Neuronal stem cell (in vitro differentiated cells): ENCODE data around the gene LRRC71.

ENCODE experiments used
- DNase-seq: peaks from one replicate; pipeline ENCODE4 v3.0.0-alpha.2; 2013; ENCODE audit warnings: low spot score
- H2AFZ ChIP-seq: one replicate; pipeline ENCODE4 v1.6.1; 2013; ENCODE audit warnings: mild to moderate bottlenecking, low read length, inconsistent platforms
- H2AK5ac ChIP-seq: 2 replicates; pipeline ENCODE4 v1.6.1; 2013; ENCODE audit warnings: low read depth, mild to moderate bottlenecking, inconsistent platforms, low read length, moderate library complexity, mixed read lengths
- H2BK120ac ChIP-seq: 2 replicates; pipeline ENCODE4 v1.6.1; 2013; ENCODE audit warnings: low read depth, mild to moderate bottlenecking, inconsistent platforms, low read length, moderate library complexity, mixed read lengths
- H2BK12ac ChIP-seq: one replicate; pipeline ENCODE4 v1.6.1; 2013; ENCODE audit warnings: low read length, inconsistent platforms
- H2BK15ac ChIP-seq: 2 replicates; pipeline ENCODE4 v1.6.1; 2013; ENCODE audit warnings: mild to moderate bottlenecking, low read length, inconsistent platforms, mixed read lengths
- H2BK5ac ChIP-seq: one replicate; pipeline ENCODE4 v1.6.1; 2013; ENCODE audit warnings: inconsistent platforms, mild to moderate bottlenecking, low read length, moderate library complexity
- H3K14ac ChIP-seq: one replicate; pipeline ENCODE4 v1.6.1; 2013; ENCODE audit warnings: low read length, inconsistent platforms
- H3K18ac ChIP-seq: 2 replicates; pipeline ENCODE4 v1.6.1; 2013; ENCODE audit warnings: low read length, inconsistent platforms
- H3K23ac ChIP-seq: 2 replicates; pipeline ENCODE4 v1.6.1; 2013; ENCODE audit warnings: low read depth, mild to moderate bottlenecking, mixed read lengths, low read length, inconsistent platforms; ENCODE audit not compliant: poor library complexity
- H3K27ac ChIP-seq: replicated peaks from 3 replicates; pipeline ENCODE4 v1.5.1; 2013; ENCODE audit warnings: low read length, inconsistent platforms
- H3K27me3 ChIP-seq, 3 experiments: 2 replicates each; pipeline ENCODE4 v1.6.1; 2013; ENCODE audit warnings: low read length in 3 of 3, mild to moderate bottlenecking in 2 of 3, inconsistent platforms in 1 of 3, low read depth in 1 of 3, mixed read lengths in 1 of 3, moderate library complexity in 1 of 3; ENCODE audit not compliant: control insufficient read depth in 3 of 3, insufficient read depth in 3 of 3
- H3K36me3 ChIP-seq, 2 donors: replicated peaks in 1 of 2; 2 replicates each; pipeline ENCODE4 v1.6.1; 2013; ENCODE audit warnings: low read length in 2 of 2; ENCODE audit not compliant: control insufficient read depth in 2 of 2, insufficient read depth in 2 of 2
- H3K4ac ChIP-seq: 2 replicates; pipeline ENCODE4 v1.6.1; 2013; ENCODE audit warnings: inconsistent platforms, mild to moderate bottlenecking, low read length, moderate library complexity
- H3K4me1 ChIP-seq, 2 donors: 1 replicate in 1 of 2; 2 replicates in 1 of 2; pipeline ENCODE4 v1.6.1; 2013; ENCODE audit warnings: low read length in 2 of 2, low read depth in 1 of 2; ENCODE audit not compliant: control insufficient read depth in 2 of 2, insufficient read depth in 1 of 2
- H3K4me2 ChIP-seq: one replicate; pipeline ENCODE4 v1.6.1; 2013; ENCODE audit warnings: mild to moderate bottlenecking, low read length, inconsistent platforms; ENCODE audit not compliant: insufficient read depth, poor library complexity, severe bottlenecking
- H3K4me3 ChIP-seq, 2 donors: 2 replicates each; pipeline ENCODE4 v1.5.1; 2013; ENCODE audit warnings: low read length in 2 of 2, mild to moderate bottlenecking in 2 of 2, inconsistent platforms in 1 of 2, moderate library complexity in 1 of 2
- H3K79me1 ChIP-seq: one replicate; pipeline ENCODE4 v1.6.1; 2013; ENCODE audit warnings: low read depth, mild to moderate bottlenecking, inconsistent platforms, low read length, moderate library complexity
- H3K9ac ChIP-seq: one replicate; pipeline ENCODE4 v1.6.1; 2013; ENCODE audit warnings: mild to moderate bottlenecking, low read depth, low read length, inconsistent platforms; ENCODE audit not compliant: poor library complexity
- H3K9me3 ChIP-seq, 2 donors: replicated peaks in 1 of 2; 2 replicates each; pipeline versions ENCODE3 to v1.6.1; 2013; ENCODE audit warnings: low read length in 2 of 2, mild to moderate bottlenecking in 2 of 2, inconsistent platforms in 1 of 2, low read depth in 1 of 2, mixed read lengths in 1 of 2, moderate library complexity in 1 of 2; ENCODE audit not compliant: control insufficient read depth in 2 of 2, insufficient read depth in 1 of 2
- H4K8ac ChIP-seq: one replicate; pipeline ENCODE4 v1.6.1; 2013; ENCODE audit warnings: low read depth, mild to moderate bottlenecking, inconsistent platforms, low read length, moderate library complexity
- H4K91ac ChIP-seq: one replicate; pipeline ENCODE4 v1.6.1; 2013; ENCODE audit warnings: low read length, low read depth, mild to moderate bottlenecking, inconsistent platforms; ENCODE audit not compliant: poor library complexity
- WGBS, 2 donors: extraction: QIAGEN DNeasy Blood & Tissue Kit; methylation state at CpG; one replicate each; pipeline ENCODE4 v1.1.7; 2013; ENCODE audit warnings: missing lambda C conversion rate in 2 of 2, mixed read lengths in 1 of 2; ENCODE audit not compliant: insufficient read length in 2 of 2, insufficient replicate concordance in 1 of 2; ENCODE audit errors: extremely low coverage in 2 of 2; 5-methylcytosine and 5-hydroxymethylcytosine counted together

LRRC71 gene

GRCh38 chr1:156899956-156900718 is 20.3 kb upstream of the LRRC71 start:
- Histone ChIP-seq H3K4ac (no peak overlapping the region), H3K14ac (no peak overlapping the region), H2BK15ac (peak overlapping the region; percentile 46), H2AK5ac (peak overlapping the region; percentile 83), H3K4me1 (peaks cover 19 to 33% of the 10 kb centered on the region in 2 donors), H2AFZ (no peak overlapping the region), H3K9me3 (no peaks in the 10 kb centered on the region), H2BK120ac (no peak overlapping the region), H4K8ac (no peak overlapping the region), H3K79me1 (no peaks in the 10 kb centered on the region), H3K27me3 (peaks cover 0 to 19% (median 0%) of the 10 kb centered on the region in 3 experiments), H3K36me3 (no peaks in the 10 kb centered on the region), H4K91ac (peak overlapping the region; percentile 58), H3K27ac (no peak overlapping the region), H2BK12ac (no peak overlapping the region), H3K18ac (peak overlapping the region; percentile 79), H3K4me2 (no peak overlapping the region), H3K9ac (no peak overlapping the region), H3K23ac (peak overlapping the region; percentile 47), H3K4me3 (no peak overlapping the region), H2BK5ac (no peak overlapping the region)
- WGBS, 2 donors, result no CpG with 5 or more reads among the region's 12 CpGs
- DNase-seq, result no peak

GRCh38 chr1:156900896-156901589 is 19.4 kb upstream of the LRRC71 start:
- Histone ChIP-seq H2AK5ac (peak overlapping the region; percentile 60), H2BK12ac (no peak overlapping the region), H3K79me1 (no peaks in the 10 kb centered on the region), H2BK15ac (peak overlapping the region; percentile 90), H3K4me2 (no peak overlapping the region), H2BK5ac (peak overlapping the region; percentile 72), H3K9me3 (no peaks in the 10 kb centered on the region), H3K4me1 (peaks cover 19 to 28% of the 10 kb centered on the region in 2 donors), H3K4ac (no peak overlapping the region), H3K36me3 (no peaks in the 10 kb centered on the region), H3K27me3 (peaks cover 0 to 11% (median 0%) of the 10 kb centered on the region in 3 experiments), H2BK120ac (no peak overlapping the region), H3K14ac (no peak overlapping the region), H2AFZ (no peak overlapping the region), H3K9ac (no peak overlapping the region), H4K8ac (no peak overlapping the region), H4K91ac (no peak overlapping the region), H3K18ac (peak overlapping the region; percentile 86), H3K23ac (peak overlapping the region; percentile 59), H3K27ac (no peak overlapping the region), H3K4me3 (no peak overlapping the region)
- no CpG with 5 or more reads among the region's 6 CpGs for WGBS, 2 donors
- DNase-seq, result no peak

GRCh38 chr1:156901590-156901900 is 18.9 kb upstream of the LRRC71 start:
- Histone ChIP-seq H3K79me1 (no peaks in the 10 kb centered on the region), H3K23ac (peak overlapping the region; percentile 59), H3K9ac (no peak overlapping the region), H3K4me2 (no peak overlapping the region), H3K36me3 (no peaks in the 10 kb centered on the region), H4K8ac (no peak overlapping the region), H3K27me3 (peaks cover 0 to 15% (median 0%) of the 10 kb centered on the region in 3 experiments), H2BK15ac (peak overlapping the region; percentile 90), H3K9me3 (peaks cover 0 to 3% of the 10 kb centered on the region in 2 donors), H4K91ac (no peak overlapping the region), H3K27ac (no peak overlapping the region), H2BK120ac (no peak overlapping the region), H3K4me1 (peaks cover 18 to 22% of the 10 kb centered on the region in 2 donors), H3K14ac (no peak overlapping the region), H3K18ac (peak overlapping the region; percentile 86), H3K4me3 (no peak overlapping the region), H2AK5ac (peak overlapping the region; percentile 60), H2BK12ac (no peak overlapping the region), H3K4ac (no peak overlapping the region), H2BK5ac (peak overlapping the region; percentile 72), H2AFZ (no peak overlapping the region)
- no CpG with 5 or more reads among the region's 4 CpGs for WGBS, 2 donors
- DNase-seq, result no peak
